ENCODE data around the gene ZFR.

- TF ChIP-seq, protein P1, sequence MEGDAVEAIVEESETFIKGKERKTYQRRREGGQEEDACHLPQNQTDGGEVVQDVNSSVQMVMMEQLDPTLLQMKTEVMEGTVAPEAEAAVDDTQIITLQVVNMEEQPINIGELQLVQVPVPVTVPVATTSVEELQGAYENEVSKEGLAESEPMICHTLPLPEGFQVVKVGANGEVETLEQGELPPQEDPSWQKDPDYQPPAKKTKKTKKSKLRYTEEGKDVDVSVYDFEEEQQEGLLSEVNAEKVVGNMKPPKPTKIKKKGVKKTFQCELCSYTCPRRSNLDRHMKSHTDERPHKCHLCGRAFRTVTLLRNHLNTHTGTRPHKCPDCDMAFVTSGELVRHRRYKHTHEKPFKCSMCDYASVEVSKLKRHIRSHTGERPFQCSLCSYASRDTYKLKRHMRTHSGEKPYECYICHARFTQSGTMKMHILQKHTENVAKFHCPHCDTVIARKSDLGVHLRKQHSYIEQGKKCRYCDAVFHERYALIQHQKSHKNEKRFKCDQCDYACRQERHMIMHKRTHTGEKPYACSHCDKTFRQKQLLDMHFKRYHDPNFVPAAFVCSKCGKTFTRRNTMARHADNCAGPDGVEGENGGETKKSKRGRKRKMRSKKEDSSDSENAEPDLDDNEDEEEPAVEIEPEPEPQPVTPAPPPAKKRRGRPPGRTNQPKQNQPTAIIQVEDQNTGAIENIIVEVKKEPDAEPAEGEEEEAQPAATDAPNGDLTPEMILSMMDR (IDR thresholded peaks at IDR 0.05; ENCODE audit: insufficient read depth, low read length, poor library complexity, severe bottlenecking) = no peak
- TF ChIP-seq EZH2phosphoT487 (conservative IDR thresholded peaks at IDR 0.05; ENCODE audit: low read length) = no peak
Measured at GRCh38 chr5:32362527-32362926, 82.0 kb downstream of the ZFR start.
